GM12878 (cell line): Measurements from ENCODE around the gene MEMO1. TPM values are rescaled to one million over a fixed set of nuclear protein-coding genes. Genes with fewer than 3 reads are reported as not detected.
"Not testable (repeated sequence)": the region's sequence is repeated elsewhere in the genome, so short reads cannot be mapped to it uniquely, and the experiment has no call there.

Source experiments
- ATAC-seq: fragments of 200-7000 bp; cut with Tn5 transposase; 3 replicates; pipeline ENCODE4 v1.9.1; 2020; ENCODE audit warnings: mild to moderate bottlenecking, moderate library complexity
- BruUV-seq: library from RNA; stranded (reverse); fragments of 400-500 nt; replicated peaks from 2 replicates; lab custom pipeline; 2021; lab: Mats Ljungman, UMichigan
- CTCF ChIA-PET: fragments of 300-600 bp; sonication (Branson Sonifier 250); formaldehyde crosslinking; extraction: SDS; loops from one replicate; lab custom pipeline; 2021; ENCODE audit warnings: inconsistent platforms; lab: Yijun Ruan, JAX
- POLR2A ChIA-PET: fragments of 350-600 bp; formaldehyde crosslinking; extraction: SDS; loops from one replicate; lab custom pipeline; 2021; ENCODE audit warnings: inconsistent platforms; lab: Charles Lee
- RAD21 ChIA-PET: fragments of 300-600 bp; sonication (Branson Sonifier 250); formaldehyde crosslinking; loops from one replicate; lab custom pipeline; 2023; ENCODE audit warnings: antibody characterized with exemption; ENCODE audit not compliant: unreplicated experiment; lab: Charles Lee
- SMC1A ChIA-PET: fragments of 300-600 bp; sonication (Branson Sonifier 250); formaldehyde crosslinking; loops from one replicate; lab custom pipeline; 2023; ENCODE audit not compliant: unreplicated experiment, uncharacterized antibody; lab: Charles Lee
- DNase-seq: peaks from one replicate; pipeline ENCODE4 v3.0.0-alpha.2; 2011; ENCODE audit warnings: low read depth, low spot score
- FAIRE-seq: peaks from 3 replicates; lab custom pipeline; 2011; peaks lifted over from hg19 to GRCh38; lab: Jason Lieb, UNC
- H2AFZ ChIP-seq: 2 replicates; pipeline ENCODE4 v1.6.0; 2011; ENCODE audit warnings: low read depth, low read length, control low read depth; ENCODE audit not compliant: control insufficient read depth
- H3K27ac ChIP-seq: 2 replicates; pipeline ENCODE4 v1.5.1; 2011; ENCODE audit warnings: control low read depth; ENCODE audit not compliant: control insufficient read depth, insufficient read depth
- H3K27me3 ChIP-seq, 2 experiments: replicated peaks in 1 of 2; 2 replicates each; pipeline versions ENCODE4 v1.6.0 to v1.6.1; 2011; ENCODE audit warnings: low read length in 1 of 2; ENCODE audit not compliant: control insufficient read depth in 2 of 2, insufficient read depth in 2 of 2
- H3K36me3 ChIP-seq, 2 experiments: 2 replicates each; pipeline ENCODE4 v1.5.1; 2011; ENCODE audit warnings: low read length in 1 of 2; ENCODE audit not compliant: control insufficient read depth in 2 of 2, insufficient read depth in 2 of 2
- H3K4me1 ChIP-seq: 2 replicates; pipeline ENCODE4 v1.6.1; 2011; ENCODE audit warnings: mild to moderate bottlenecking, low read length, moderate library complexity, mixed read lengths; ENCODE audit not compliant: control insufficient read depth, insufficient read depth
- H3K4me2 ChIP-seq: 2 replicates; pipeline ENCODE4 v1.6.0; 2011; ENCODE audit warnings: control low read depth; ENCODE audit not compliant: control insufficient read depth, insufficient read depth
- H3K4me3 ChIP-seq: fragments of 200-600 bp; sonication (generic); 2 replicates; pipeline ENCODE4 v1.5.1; 2016
- H3K79me2 ChIP-seq: 2 replicates; pipeline ENCODE4 v1.6.0; 2011; ENCODE audit warnings: low read length; ENCODE audit not compliant: control insufficient read depth, insufficient read depth
- H3K9ac ChIP-seq: 2 replicates; pipeline ENCODE4 v1.8.0; 2011; ENCODE audit warnings: low read length, control low read depth, mixed read lengths; ENCODE audit not compliant: control insufficient read depth, insufficient read depth
- H3K9me3 ChIP-seq: replicated peaks from 3 replicates; pipeline ENCODE4 v1.5.1; 2011; ENCODE audit warnings: mild to moderate bottlenecking, low read length; ENCODE audit not compliant: control insufficient read depth, insufficient read depth
- H4K20me1 ChIP-seq: 2 replicates; pipeline ENCODE4 v1.6.0; 2011; ENCODE audit not compliant: control insufficient read depth, insufficient read depth
- NFYB ChIP-seq: IDR thresholded peaks from 2 replicates; pipeline ENCODE4 v1.6.1; 2011; ENCODE audit warnings: low read depth, mild to moderate bottlenecking, low read length, improper control_type of control experiment, moderate library complexity; ENCODE audit not compliant: insufficient read depth
- SPI1 ChIP-seq: IDR thresholded peaks from 2 replicates; pipeline ENCODE4 v1.6.1; 2011; ENCODE audit warnings: low read depth, mild to moderate bottlenecking, low read length, moderate library complexity, borderline replicate concordance; ENCODE audit not compliant: insufficient read depth
- YY1 ChIP-seq: IDR thresholded peaks from 2 replicates; pipeline ENCODE4 v1.6.1; 2011; ENCODE audit warnings: low read depth, mild to moderate bottlenecking, low read length
- WGBS: methylation state at CpG from one replicate; pipeline ENCODE4 v1.1.6; 2016; ENCODE audit warnings: low lambda C conversion rate; ENCODE audit not compliant: insufficient replicate concordance, insufficient coverage; ENCODE audit errors: missing lambda C conversion rate; 5-methylcytosine and 5-hydroxymethylcytosine counted together
- in situ Hi-C: fragments of 300-500 bp; cut with MboI; formaldehyde crosslinking; loops from 9 replicates; pipeline ENCODE4 v1.14.3; 2018; ENCODE audit warnings: mixed read lengths
- intact Hi-C: fragments of 100-400 bp; cut with micrococcal nuclease; formaldehyde crosslinking; loops from one replicate; pipeline ENCODE4 v1.14.2; 2022; ENCODE audit not compliant: unreplicated experiment
- polyA plus RNA-seq, 11 experiments: library from polyadenylated mRNA; depleted of rRNA in 4 of 11; unstranded in 6 of 11; stranded (reverse) in 5 of 11; fragments of >200 nt; fragmentation: Nextera tagmentation in 4 of 11; fragmentation: Illumina TruSeq in 1 of 11; extraction: Ambion mirVana in 4 of 11; extraction: Trizol in 1 of 11; gene quantifications; 1 replicate in 1 of 11; 2 replicates in 10 of 11; pipeline versions ENCODE4 v1.2.1 to v1.2.3, GENCODE V29; 2011 to 2016; ENCODE audit warnings: inconsistent platforms in 2 of 11, missing spikeins in 2 of 11, low read depth in 1 of 11
- total RNA-seq, 4 experiments: library from RNA; depleted of rRNA in 3 of 4; stranded (reverse); fragments of >200 nt in 3 of 4; fragmentation: Illumina TruSeq in 1 of 4; extraction: Trizol in 1 of 4; gene quantifications; 2 replicates each; pipeline versions ENCODE4 v1.2.1 to v1.2.3, GENCODE V29; 2013 to 2021

The MEMO1 gene
- total and polyA plus RNA-seq, 10 of the 15 experiments (the other 5 are each of a cell fraction or from before 2014, with no cell fraction given) = 39.8 to 99.1 (median 72.2) TPM

DNA sequence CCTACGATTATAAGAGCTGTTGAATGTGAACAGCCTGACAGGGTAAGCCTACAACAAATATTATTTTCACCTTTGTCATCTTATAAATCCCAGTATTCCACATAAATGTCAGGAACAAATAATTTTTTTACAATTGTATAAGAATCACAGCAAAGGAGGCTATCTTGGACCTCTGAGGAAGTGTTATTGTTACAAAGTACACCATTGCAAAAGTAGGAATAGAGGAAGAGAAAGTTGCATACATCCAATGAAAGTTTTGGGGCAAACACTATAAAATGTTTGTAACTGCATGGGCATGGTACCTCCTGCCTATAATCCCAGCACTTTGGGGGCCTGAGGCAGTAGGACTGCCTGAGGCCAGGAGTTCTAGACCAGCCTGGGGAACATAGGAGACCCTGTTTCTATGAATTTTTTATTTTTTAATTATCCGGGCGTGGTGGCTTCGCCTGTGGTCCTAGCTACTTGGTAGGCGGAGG, 715 bp upstream of the MEMO1 start:
- Histone ChIP-seq H3K4me3 (peak overlapping the region; percentile 77), H3K27ac (peak overlapping the region; percentile 82), H2AFZ (peak overlapping the region; percentile 44), H4K20me1 (no peaks in the 10 kb centered on the region), H3K36me3 (no peaks in the 10 kb centered on the region), H3K4me1 (peaks cover 16% of the 10 kb centered on the region), H3K79me2 (peaks cover 36% of the 10 kb centered on the region), H3K9me3 (no peaks in the 10 kb centered on the region), H3K4me2 (peak overlapping the region; percentile 73), H3K9ac (peak overlapping the region; percentile 77), H3K27me3 (no peaks in the 10 kb centered on the region)
- SMC1A ChIA-PET = interaction anchor here (1.5 kb wide), 1 partner anchor 28 kb away, joined by 6 read pairs; the partner anchor contains the start of gene DPY30
- POLR2A ChIA-PET = interaction anchor here (0.5 to 1.0 kb wide), 3 partner anchors 28 to 1395 kb away, joined by 3 to 6 read pairs (median 3); partner anchors contain the start of gene DPY30
- WGBS = 53% methylated on average over 5 of the region's 5 CpGs
- in situ Hi-C loops = no loop called here
- no peak for ATAC-seq
- RAD21 ChIA-PET = interaction anchor here (1.0 to 2.3 kb wide), 3 partner anchors 28 to 124 kb away, joined by 3 to 12 read pairs (median 4); partner anchors contain the start of genes DPY30 and SPAST
- FAIRE-seq = no peak
- TF ChIP-seq SPI1 (peak; percentile 37; the same call in 1 of the 2 replicates), NFYB (no peak)
- no peak for DNase-seq
- TSS peak; percentile 99 for BruUV-seq
- intact Hi-C loops = loop anchor here (1.0 kb wide), 1 partner anchor 52 kb away; the partner anchor contains the start of gene SPAST
- CTCF ChIA-PET = interaction anchor here (0.8 to 1.6 kb wide), 3 partner anchors 13 to 124 kb away, joined by 3 to 4 read pairs (median 3); no protein-coding TSS in a partner anchor

DNA sequence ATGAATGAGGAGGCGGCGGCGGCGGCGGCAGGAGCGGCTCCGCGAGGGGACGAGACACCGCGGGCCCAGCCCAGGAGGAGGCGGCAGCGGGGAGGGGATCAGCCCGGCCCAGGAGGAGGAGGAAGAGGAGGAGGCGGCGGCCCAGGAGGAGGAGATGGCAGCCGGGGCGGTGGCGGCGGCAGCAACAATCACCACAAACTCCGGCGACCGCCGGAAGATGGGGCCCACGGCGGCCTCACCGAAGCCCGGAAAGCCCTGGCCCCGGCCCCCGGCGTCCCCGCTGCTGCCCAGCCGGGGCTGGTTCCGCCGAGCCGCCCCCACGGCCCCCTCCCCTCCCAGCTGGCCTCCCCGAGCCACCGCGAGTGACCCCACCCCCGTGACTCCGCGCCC, 533 bp downstream of the MEMO1 start:
- in situ Hi-C loops, H2AFZ ChIP-seq, H4K20me1 ChIP-seq, intact Hi-C loops, H3K36me3 ChIP-seq, H3K9me3 ChIP-seq, SMC1A ChIA-PET, H3K4me3 ChIP-seq, POLR2A ChIA-PET, H3K4me2 ChIP-seq, H3K27me3 ChIP-seq, BruUV-seq, H3K9ac ChIP-seq, FAIRE-seq, H3K27ac ChIP-seq, DNase-seq: not testable (repeated sequence)
- peak; percentile 73 for ATAC-seq
- RAD21 ChIA-PET = interaction anchor here (0.6 to 1.6 kb wide), 2 partner anchors 57 to 123 kb away, joined by 3 read pairs; no protein-coding TSS in a partner anchor
- CTCF ChIA-PET = interaction anchor here (1.6 kb wide), 1 partner anchor 35 kb away, joined by 4 read pairs; no protein-coding TSS in a partner anchor
- peak; percentile 31; the same call in 1 of the 2 replicates for TF ChIP-seq YY1
- Histone ChIP-seq H3K79me2 (peaks cover 48% of the 10 kb centered on the region), H3K4me1 (peaks cover 17% of the 10 kb centered on the region)
- 0% methylated on average over 9 of the region's 43 CpGs for WGBS
